ENCODE results near the gene NSMF. TPM values are rescaled to one million over a fixed set of nuclear protein-coding genes. Genes with fewer than 3 reads are reported as not detected.

The NSMF gene
- total and polyA plus RNA-seq, 2 donors (not counting 3 experiments of a cell fraction or from before 2014, with no cell fraction given) = 43.3 to 53.7 TPM

GRCh38 chr9:137405677-137406081 lies 53.5 kb downstream of the NSMF start:
- no peaks in the 10 kb centered on the region for H3K79me2 ChIP-seq (ENCODE audit: control insufficient read depth, insufficient read depth, low read length)
- no peak overlapping the region for H3K27ac ChIP-seq (ENCODE audit: insufficient read depth, low read depth, low read length)
- no peak for FAIRE-seq
- ChIA-PET POLR2A (no interaction called here), CTCF (interaction anchor here (0.6 to 1.8 kb wide), 6 partner anchors 87 to 119 kb away, joined by 3 to 5 read pairs (median 3); no protein-coding TSS in a partner anchor)
- H3K9ac ChIP-seq (replicated peaks; ENCODE audit: extremely low read depth, insufficient read depth, low read length) = no peak overlapping the region
- H2AFZ ChIP-seq (ENCODE audit: low read depth, low read length) = no peak overlapping the region
- H3K4me1 ChIP-seq (ENCODE audit: control insufficient read depth, extremely low read depth, insufficient read depth, low read length) = peaks cover 12% of the 10 kb centered on the region
- H4K20me1 ChIP-seq (replicated peaks; ENCODE audit: control insufficient read depth, extremely low read depth, insufficient read depth, low read length) = no peaks in the 10 kb centered on the region
- dilution Hi-C loops (cut with MboI; ENCODE audit: extremely low pct_ligation_motif_present, low sequenced_read_pairs) (no loop called here), intact Hi-C loops (cut with micrococcal nuclease) (loop anchor here (2.0 kb wide), 1 partner anchor 51 kb away; no protein-coding TSS in a partner anchor)
- no peaks in the 10 kb centered on the region for H3K36me3 ChIP-seq (ENCODE audit: control insufficient read depth in 2 of 2, extremely low read depth in 1 of 2, insufficient read depth in 2 of 2, low read length in 2 of 2)
- no peaks in the 10 kb centered on the region for H3K9me1 ChIP-seq (replicated peaks; ENCODE audit: control insufficient read depth, extremely low read depth, insufficient read depth, low read length)
- no peak overlapping the region for H3K4me3 ChIP-seq (replicated peaks in 1 of 3; ENCODE audit: insufficient read depth in 1 of 3, low read depth in 1 of 3, low read length in 3 of 3)
- H3K4me2 ChIP-seq (ENCODE audit: insufficient read depth, low read length) = no peak overlapping the region
- H3K9me3 ChIP-seq (replicated peaks; ENCODE audit: control insufficient read depth, insufficient read depth, low read length) = no peaks in the 10 kb centered on the region
- TF ChIP-seq MYC (IDR thresholded peaks at IDR 0.05; ENCODE audit: low read depth, low read length) (no peak), GATA2 (IDR thresholded peaks at IDR 0.05; ENCODE audit: insufficient read depth, insufficient read length, low read depth, low read length) (peak; percentile 35)
- BruUV-seq (replicated peaks) = no TSS peak
- DNase-seq (ENCODE audit: low read depth, low spot score) = no peak
- no peaks in the 10 kb centered on the region for H3K27me3 ChIP-seq (ENCODE audit: control insufficient read depth in 2 of 2, insufficient read depth in 2 of 2, low read length in 2 of 2)

- H3K27me3 ChIP-seq (ENCODE audit: control insufficient read depth in 2 of 2, insufficient read depth in 2 of 2, low read length in 2 of 2) = no peaks in the 10 kb centered on the region
- H3K4me3 ChIP-seq (replicated peaks in 1 of 3; ENCODE audit: insufficient read depth in 1 of 3, low read depth in 1 of 3, low read length in 3 of 3) = no peak overlapping the region
- CTCF ChIA-PET = interaction anchor here (1.1 to 1.8 kb wide), 3 partner anchors 86 to 118 kb away, joined by 4 to 5 read pairs (median 4); no protein-coding TSS in a partner anchor
- no peak overlapping the region for H3K9ac ChIP-seq (replicated peaks; ENCODE audit: extremely low read depth, insufficient read depth, low read length)
- dilution Hi-C loops (cut with MboI; ENCODE audit: extremely low pct_ligation_motif_present, low sequenced_read_pairs) = no loop called here
- H4K20me1 ChIP-seq (replicated peaks; ENCODE audit: control insufficient read depth, extremely low read depth, insufficient read depth, low read length) = no peaks in the 10 kb centered on the region
- no peaks in the 10 kb centered on the region for H3K9me3 ChIP-seq (replicated peaks; ENCODE audit: control insufficient read depth, insufficient read depth, low read length)
- peaks cover 9% of the 10 kb centered on the region for H3K4me1 ChIP-seq (ENCODE audit: control insufficient read depth, extremely low read depth, insufficient read depth, low read length)
- H3K27ac ChIP-seq (ENCODE audit: insufficient read depth, low read depth, low read length) = no peak overlapping the region
- no peak for DNase-seq (ENCODE audit: low read depth, low spot score)
- TF ChIP-seq POLR2AphosphoS5 (IDR thresholded peaks at IDR 0.05; ENCODE audit: insufficient read depth, low read depth, low read length) (no peak), JUN (IDR thresholded peaks at IDR 0.05; ENCODE audit: borderline replicate concordance, insufficient read depth, insufficient read length, low read depth) (no peak), FOS (IDR thresholded peaks at IDR 0.05; ENCODE audit: borderline replicate concordance, insufficient read depth, low read length) (no peak), CTCF (IDR thresholded peaks at IDR 0.05; ENCODE audit: extremely low read depth in 1 of 2, insufficient read depth in 1 of 2, low read depth in 1 of 2, low read length in 2 of 2) (no peak), POLR2A (IDR thresholded peaks at IDR 0.05; ENCODE audit: low read depth, low read length) (no peak), MYC (IDR thresholded peaks at IDR 0.05; ENCODE audit: low read depth, low read length) (no peak), MAX (IDR thresholded peaks at IDR 0.05; ENCODE audit: insufficient read depth, insufficient read length) (no peak), GATA2 (IDR thresholded peaks at IDR 0.05; ENCODE audit: insufficient read depth, insufficient read length, low read depth, low read length) (no peak), EZH2 (IDR thresholded peaks at IDR 0.05; ENCODE audit: borderline replicate concordance, low read depth, low read length, severe bottlenecking) (no peak)
- no peaks in the 10 kb centered on the region for H3K9me1 ChIP-seq (replicated peaks; ENCODE audit: control insufficient read depth, extremely low read depth, insufficient read depth, low read length)
- POLR2A ChIA-PET = no interaction called here
- no peak overlapping the region for H3K4me2 ChIP-seq (ENCODE audit: insufficient read depth, low read length)
- H3K36me3 ChIP-seq (ENCODE audit: control insufficient read depth in 2 of 2, extremely low read depth in 1 of 2, insufficient read depth in 2 of 2, low read length in 2 of 2) = no peaks in the 10 kb centered on the region
- BruUV-seq (replicated peaks) = no TSS peak
- FAIRE-seq = no peak
- intact Hi-C loops (cut with micrococcal nuclease) = no loop called here
- H2AFZ ChIP-seq (ENCODE audit: low read depth, low read length) = no peak overlapping the region
- H3K79me2 ChIP-seq (ENCODE audit: control insufficient read depth, insufficient read depth, low read length) = no peaks in the 10 kb centered on the region
These were observed 54.1 kb downstream of the NSMF start for GRCh38 chr9:137404961-137405567.
